Breast epithelium (tissue), 3 donors: Measurements from ENCODE around the gene SRGN.

Experiments
- CTCF ChIP-seq, 3 donors: fragments of 450-650 bp; IDR thresholded peaks; one replicate each; pipeline ENCODE4 v1.5.1; 2016 to 2017; ENCODE audit warnings: antibody characterized with exemption in 3 of 3, mild to moderate bottlenecking in 3 of 3, moderate library complexity in 3 of 3
- POLR2A ChIP-seq: fragments of 450-650 bp; IDR thresholded peaks from one replicate; pipeline ENCODE4 v1.6.1; 2016; ENCODE audit warnings: antibody characterized with exemption, mild to moderate bottlenecking, moderate library complexity

- no peak for TF ChIP-seq CTCF (IDR thresholded peaks at IDR 0.05)
- no peak for TF ChIP-seq POLR2A
Measured at GRCh38 chr10:69130251-69130650, 42.3 kb downstream of the SRGN start.
